PFSK-1 (cell line): ENCODE data around the gene CRAT.

Experiments
- FOXP2 ChIP-seq: optimal IDR thresholded peaks from 2 replicates; pipeline ENCODE3; 2011; ENCODE audit warnings: borderline replicate concordance, control low read depth, inconsistent platforms; ENCODE audit not compliant: insufficient read depth; ENCODE audit errors: extremely low read length, extremely low read depth
- POLR2AphosphoS5 ChIP-seq: IDR thresholded peaks from 2 replicates; pipeline ENCODE4 v1.6.1; 2012; ENCODE audit warnings: low read depth, mild to moderate bottlenecking, control low read depth, low read length, moderate library complexity
- SIN3A ChIP-seq: IDR thresholded peaks from 2 replicates; pipeline ENCODE4 v1.6.1; 2012; ENCODE audit warnings: mild to moderate bottlenecking, low read length, moderate library complexity, borderline replicate concordance; ENCODE audit not compliant: insufficient read depth
- TAF1 ChIP-seq: IDR thresholded peaks from 2 replicates; pipeline ENCODE4 v1.6.1; 2012; ENCODE audit warnings: low read length, control low read depth, borderline replicate concordance; ENCODE audit not compliant: insufficient read depth
- TF ChIP-seq, protein P1 (sequence below), 2 experiments: IDR thresholded peaks; 2 replicates each; pipeline versions ENCODE4 v1.6.1 to v1.8.0; 2011 to 2012; ENCODE audit warnings: low read depth in 2 of 2, low read length in 2 of 2, control low read depth in 1 of 2, inconsistent platforms in 1 of 2, mild to moderate bottlenecking in 1 of 2, moderate library complexity in 1 of 2; ENCODE audit not compliant: insufficient read depth in 1 of 2

The CRAT gene

DNA sequence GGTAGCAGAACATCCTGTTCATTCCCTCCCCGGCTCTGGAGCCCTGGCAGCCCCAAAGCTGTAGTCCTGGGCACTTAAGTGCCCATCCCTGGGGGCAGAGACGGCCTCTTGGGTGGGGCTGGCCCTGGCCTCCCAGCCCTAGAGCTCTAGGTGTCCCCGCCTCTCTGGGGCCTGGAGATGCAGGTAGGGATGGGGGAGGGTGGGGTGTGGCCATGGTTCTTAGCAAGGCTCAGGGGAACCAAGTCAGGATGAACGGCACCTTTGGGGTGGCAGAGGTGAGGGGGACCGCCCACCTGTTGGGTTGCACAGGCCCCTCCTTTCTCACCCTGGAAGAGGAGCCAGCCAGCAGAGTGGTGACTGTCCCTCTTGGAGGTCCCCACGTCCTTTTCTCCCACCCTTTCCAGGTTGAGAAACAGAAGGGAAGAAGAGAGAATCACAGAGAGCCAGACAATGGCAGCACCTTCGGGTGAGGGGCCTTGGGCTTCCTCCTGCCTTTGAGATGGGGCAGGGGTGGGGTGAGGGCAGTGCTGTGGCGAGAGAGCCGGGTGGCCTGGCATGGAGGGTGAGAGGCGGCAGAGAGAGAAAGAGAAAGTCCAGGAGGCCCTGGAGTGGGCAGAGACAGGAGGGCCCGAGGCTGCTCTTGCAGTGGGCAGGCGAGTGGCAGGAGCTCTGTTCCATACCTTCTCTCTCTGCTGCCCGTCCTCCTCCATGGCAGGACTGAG lies 2.3 kb downstream of the CRAT start:
- TF ChIP-seq TAF1 (no peak), FOXP2 (no peak), POLR2AphosphoS5 (no peak), SIN3A (no peak)
- TF ChIP-seq, protein P1, sequence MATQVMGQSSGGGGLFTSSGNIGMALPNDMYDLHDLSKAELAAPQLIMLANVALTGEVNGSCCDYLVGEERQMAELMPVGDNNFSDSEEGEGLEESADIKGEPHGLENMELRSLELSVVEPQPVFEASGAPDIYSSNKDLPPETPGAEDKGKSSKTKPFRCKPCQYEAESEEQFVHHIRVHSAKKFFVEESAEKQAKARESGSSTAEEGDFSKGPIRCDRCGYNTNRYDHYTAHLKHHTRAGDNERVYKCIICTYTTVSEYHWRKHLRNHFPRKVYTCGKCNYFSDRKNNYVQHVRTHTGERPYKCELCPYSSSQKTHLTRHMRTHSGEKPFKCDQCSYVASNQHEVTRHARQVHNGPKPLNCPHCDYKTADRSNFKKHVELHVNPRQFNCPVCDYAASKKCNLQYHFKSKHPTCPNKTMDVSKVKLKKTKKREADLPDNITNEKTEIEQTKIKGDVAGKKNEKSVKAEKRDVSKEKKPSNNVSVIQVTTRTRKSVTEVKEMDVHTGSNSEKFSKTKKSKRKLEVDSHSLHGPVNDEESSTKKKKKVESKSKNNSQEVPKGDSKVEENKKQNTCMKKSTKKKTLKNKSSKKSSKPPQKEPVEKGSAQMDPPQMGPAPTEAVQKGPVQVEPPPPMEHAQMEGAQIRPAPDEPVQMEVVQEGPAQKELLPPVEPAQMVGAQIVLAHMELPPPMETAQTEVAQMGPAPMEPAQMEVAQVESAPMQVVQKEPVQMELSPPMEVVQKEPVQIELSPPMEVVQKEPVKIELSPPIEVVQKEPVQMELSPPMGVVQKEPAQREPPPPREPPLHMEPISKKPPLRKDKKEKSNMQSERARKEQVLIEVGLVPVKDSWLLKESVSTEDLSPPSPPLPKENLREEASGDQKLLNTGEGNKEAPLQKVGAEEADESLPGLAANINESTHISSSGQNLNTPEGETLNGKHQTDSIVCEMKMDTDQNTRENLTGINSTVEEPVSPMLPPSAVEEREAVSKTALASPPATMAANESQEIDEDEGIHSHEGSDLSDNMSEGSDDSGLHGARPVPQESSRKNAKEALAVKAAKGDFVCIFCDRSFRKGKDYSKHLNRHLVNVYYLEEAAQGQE (IDR thresholded peaks at IDR 0.05; ENCODE audit: insufficient read depth in 1 of 2, low read depth in 2 of 2, low read length in 2 of 2) = no peak

DNA sequence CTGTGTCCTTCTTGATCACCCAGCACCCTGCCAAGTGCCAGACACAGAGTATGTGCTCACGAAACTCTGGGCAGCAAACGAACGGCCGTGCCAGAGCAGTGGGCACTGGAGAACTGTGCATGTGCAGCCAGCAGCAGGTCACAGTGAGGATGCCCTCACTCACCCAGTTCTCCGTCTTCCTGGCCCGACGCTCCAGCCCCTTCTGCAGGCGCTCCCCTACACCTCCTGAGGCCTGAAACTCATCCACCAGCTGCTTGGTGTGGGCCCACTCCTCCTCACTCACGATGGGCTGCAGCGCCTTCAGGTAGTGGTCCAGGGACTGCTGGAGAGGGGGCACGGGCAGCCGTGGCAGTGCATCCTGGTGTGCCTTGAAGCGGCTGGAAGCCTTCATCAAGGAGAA lies 2.9 kb downstream of the CRAT start:
- TF ChIP-seq SIN3A (no peak), POLR2AphosphoS5 (no peak), TAF1 (no peak), FOXP2 (no peak)
- TF ChIP-seq, protein P1 (IDR thresholded peaks at IDR 0.05; ENCODE audit: insufficient read depth in 1 of 2, low read depth in 2 of 2, low read length in 2 of 2) = no peak

DNA sequence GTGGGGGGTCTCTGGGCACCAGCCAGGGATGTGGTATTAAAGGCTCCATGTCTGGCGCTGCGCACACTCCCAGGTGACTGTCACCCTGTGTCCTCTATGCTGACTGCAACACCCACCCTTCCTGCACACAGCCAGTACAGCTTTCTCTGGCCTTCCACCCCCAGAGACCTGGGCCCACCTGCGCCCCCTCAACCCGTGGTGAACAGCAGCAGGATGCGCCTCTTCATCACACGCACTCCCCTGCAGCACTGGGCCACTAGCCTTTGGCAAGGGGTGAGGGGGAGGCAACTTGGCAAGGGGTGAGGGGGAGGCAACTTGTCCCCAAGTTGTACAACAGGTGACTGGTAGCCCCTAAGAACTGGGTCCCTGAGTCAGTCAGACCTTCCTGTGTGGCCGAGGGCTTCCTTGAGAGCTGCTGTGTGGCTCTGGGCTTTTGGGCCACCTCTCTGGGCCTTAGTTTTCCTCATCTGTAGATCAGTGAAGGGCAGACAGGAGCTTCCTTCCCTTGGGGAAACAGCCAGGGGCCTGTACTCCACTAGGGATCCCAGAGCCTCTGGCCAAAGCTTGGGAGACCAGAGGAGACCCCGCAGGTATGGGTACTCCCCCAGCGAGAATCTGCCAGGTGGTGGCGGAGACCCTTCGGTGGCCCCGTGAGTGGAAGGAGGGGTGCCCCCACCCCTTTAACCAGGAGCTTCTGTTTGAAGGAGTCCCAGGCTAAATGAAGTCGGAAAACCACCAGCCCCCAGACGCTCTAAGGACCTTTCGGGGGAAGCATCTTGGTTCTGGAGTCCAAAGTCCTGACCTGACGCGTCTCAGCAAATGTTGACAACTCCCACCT lies 4.5 kb downstream of the CRAT start:
- TF ChIP-seq, protein P1 (IDR thresholded peaks at IDR 0.05; ENCODE audit: insufficient read depth in 1 of 2, low read depth in 2 of 2, low read length in 2 of 2) = no peak
- TF ChIP-seq SIN3A = no peak
- no peak for TF ChIP-seq TAF1
- TF ChIP-seq POLR2AphosphoS5 = no peak
- no peak for TF ChIP-seq FOXP2

DNA sequence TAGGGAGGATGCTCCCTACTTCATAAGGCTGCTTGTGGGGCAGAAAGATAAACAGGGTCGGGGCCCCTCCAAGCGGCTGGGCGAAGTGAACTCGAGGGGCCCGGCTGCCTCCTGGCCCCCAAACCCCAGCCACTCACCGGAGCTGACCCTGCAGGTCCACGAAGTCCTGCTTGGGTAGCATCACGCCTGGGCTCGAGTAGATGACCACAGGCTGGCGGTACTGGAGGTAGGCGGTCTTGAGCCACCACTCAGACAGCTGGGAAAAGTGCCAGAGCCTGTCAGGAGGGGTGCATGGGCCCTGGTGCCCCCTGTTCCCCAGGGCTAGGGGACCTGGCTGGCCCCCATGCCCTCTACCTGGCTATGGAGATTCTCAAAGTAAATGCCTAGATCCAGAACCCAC lies 6.5 kb downstream of the CRAT start:
- TF ChIP-seq TAF1 (no peak), POLR2AphosphoS5 (no peak), FOXP2 (no peak), SIN3A (no peak)
- TF ChIP-seq, protein P1 (IDR thresholded peaks at IDR 0.05; ENCODE audit: insufficient read depth in 1 of 2, low read depth in 2 of 2, low read length in 2 of 2) = no peak
